HG03565 (cell line): ENCODE measurements around the gene IL25.
"Not testable (repeated sequence)": the region's sequence is repeated elsewhere in the genome, so short reads cannot be mapped to it uniquely, and the experiment has no call there.

Experiments
- ATAC-seq: cut with Tn5 transposase; IDR thresholded peaks from one replicate; pipeline ENCODE4 v1.9.1; 2021; ENCODE audit warnings: mild to moderate bottlenecking, moderate library complexity; ENCODE audit not compliant: unreplicated experiment

Gene IL25

DNA sequence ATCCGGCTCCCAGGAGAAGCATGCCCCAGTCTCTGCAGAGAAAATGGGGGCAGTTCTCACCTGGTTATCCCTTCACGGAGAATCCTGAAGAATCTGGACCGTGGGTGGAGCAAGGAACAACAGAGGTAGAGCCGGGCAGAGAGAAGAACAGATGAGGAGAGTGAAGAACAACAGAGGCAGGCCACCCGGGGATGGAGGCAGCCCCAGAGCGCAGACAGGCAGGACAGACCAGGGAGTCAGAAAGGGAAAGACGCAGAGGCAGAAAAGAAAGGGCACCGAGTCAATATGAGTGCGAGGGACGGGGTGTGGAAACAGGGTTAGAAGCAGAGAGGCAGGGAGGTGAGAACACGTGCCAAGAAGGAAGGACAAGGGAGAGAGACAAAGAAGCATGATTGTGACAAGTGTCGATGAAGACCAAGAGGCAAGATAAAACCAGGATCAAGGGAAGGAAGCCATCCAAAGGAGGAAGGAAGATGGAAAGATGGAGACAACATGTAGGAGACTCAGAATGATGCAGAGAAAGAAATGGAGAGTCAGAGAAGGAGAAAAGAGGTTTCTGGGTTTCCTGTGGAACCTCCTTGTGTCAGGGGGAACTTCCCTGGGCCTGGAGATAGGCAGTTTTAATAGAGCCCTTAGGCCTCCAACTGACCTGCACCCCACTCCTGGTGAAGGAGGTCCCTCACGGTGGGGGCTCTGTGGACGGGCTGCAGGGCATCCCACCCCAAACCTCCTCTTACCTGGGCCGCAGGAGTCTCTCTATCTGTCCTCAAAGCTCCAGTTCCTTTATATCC, 35.1 kb downstream of the IL25 start, which contains the start of gene MYH6:
MYH6 (minus strand) TSS at position 758 of the 791 bp plus-strand sequence. CDS start 1,050 bp downstream, outside the sequence.
- no peak for ATAC-seq

- no peak for ATAC-seq
These were observed 35.7 kb downstream of the IL25 start for GRCh38 chr14:23408307-23408630.

DNA sequence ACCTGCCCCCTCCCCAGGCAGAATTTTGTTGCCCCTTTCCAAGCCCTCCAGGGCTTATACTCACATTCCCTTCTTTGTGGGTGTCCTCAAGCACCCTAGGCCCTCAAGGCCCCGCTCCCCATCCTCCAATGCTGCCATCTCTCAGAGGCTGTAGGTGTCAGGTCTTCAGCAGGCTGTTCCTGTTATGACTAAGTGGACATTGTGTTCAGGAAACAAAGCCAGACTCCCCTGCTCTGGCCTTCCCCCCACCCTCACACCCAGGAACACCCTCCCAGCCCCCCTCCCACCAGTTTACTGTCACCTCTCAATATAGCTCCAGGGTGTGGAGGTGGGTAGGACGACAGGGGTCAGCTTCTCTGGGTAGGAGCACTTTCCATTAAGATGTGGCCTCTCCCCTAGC, 36.9 kb downstream of the IL25 start:
- no peak for ATAC-seq

DNA sequence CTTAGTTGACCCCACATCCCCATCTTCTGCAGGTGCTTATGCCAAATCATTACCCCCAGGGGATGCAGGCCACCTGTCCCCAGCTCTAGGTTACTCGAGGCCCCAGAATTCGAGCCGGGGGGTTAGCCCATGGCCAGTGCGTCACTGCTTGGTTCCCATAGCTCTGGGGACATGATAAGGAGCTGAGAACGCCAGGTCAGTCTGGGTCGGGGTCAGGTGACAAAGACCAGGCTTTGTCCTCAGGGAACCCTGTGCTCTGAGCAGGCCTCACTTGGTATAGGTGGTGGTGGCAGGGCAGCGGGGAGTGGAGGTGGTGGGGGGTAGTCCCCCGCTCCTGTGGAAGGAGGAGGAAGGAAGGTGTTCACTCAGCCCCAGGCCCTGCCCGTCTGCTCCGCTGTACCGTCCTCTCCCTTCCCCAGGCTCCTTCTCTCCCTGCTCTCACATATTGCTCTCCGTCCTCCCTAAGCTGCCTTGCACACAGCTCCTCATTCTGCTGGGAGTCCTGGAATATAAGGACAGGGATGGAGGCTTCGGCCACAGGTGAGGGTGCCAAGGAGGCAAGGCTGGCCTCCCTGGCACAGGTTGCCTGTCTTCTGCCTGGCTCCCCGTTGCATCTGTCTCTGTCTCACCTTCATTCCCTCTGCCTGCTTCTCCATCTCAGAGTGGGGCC, 37.5 kb downstream of the IL25 start:
- no peak for ATAC-seq

GRCh38 chr14:23411563-23412525, 39.2 kb downstream of the IL25 start:
- ATAC-seq, result no peak

DNA sequence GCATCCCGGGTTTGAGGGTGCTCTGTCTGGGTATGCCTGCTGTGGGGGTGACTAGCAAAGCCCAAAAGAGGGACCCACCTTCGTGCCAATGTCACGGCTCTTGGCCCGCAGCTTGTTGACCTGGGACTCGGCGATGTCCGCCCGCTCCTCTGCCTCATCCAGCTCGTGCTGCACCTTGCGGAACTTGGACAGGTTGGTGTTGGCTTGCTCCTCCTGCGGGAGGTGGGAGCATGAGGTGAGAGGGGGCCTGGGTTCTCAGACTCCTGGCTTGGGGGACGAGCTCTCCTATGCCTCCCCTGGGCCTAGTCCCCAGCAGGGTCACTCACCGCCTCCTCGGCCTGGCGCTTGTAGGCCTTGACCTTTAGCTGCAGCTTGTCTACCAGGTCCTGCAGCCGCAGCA, 41.1 kb downstream of the IL25 start:
- ATAC-seq, result no peak

- ATAC-seq, result no peak
These were observed 41.6 kb downstream of the IL25 start for GRCh38 chr14:23414254-23414653.

DNA sequence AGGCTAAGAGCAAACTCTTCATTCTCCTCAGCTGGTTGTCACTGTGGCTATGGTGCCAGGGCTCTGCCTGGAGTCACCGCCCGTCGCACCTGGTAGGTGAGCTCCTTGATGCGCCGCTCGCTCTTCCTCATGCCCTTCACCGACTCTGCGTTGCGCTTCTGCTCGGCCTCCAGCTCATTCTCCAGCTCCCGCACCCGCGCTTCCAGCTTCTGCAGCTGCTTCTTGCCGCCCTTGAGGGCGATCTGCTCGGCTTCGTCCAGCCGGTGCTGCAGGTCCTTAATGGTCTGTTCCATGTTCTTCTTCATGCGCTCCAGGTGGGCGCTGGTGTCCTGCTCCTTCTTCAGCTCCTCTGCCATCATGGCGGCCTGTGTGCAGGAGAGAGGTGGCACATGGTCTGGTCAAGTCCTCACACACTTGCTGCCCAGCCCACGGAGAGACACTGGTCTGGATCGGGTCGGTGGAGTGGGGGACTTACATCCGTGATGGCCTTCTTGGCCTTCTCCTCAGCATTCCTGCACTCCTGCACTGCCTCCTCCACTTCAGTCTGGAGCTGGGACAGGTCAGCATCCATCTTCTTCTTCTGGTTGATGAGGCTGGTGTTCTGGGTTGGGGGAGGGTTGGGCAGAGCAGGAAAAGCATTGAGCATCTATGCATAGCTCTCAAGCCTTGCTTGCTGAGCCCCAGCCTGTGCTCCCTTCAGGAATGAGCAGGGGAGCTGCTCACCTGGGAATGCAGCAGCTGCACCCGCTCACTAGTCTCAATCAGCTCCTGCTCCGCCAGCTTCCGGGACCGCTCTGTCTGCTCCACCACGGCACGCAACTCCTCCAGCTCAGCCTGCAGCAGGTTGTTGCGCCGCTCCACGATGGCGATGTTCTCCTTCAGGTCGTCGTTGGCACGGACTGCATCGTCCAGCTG, 42.6 kb downstream of the IL25 start:
- no peak for ATAC-seq

DNA sequence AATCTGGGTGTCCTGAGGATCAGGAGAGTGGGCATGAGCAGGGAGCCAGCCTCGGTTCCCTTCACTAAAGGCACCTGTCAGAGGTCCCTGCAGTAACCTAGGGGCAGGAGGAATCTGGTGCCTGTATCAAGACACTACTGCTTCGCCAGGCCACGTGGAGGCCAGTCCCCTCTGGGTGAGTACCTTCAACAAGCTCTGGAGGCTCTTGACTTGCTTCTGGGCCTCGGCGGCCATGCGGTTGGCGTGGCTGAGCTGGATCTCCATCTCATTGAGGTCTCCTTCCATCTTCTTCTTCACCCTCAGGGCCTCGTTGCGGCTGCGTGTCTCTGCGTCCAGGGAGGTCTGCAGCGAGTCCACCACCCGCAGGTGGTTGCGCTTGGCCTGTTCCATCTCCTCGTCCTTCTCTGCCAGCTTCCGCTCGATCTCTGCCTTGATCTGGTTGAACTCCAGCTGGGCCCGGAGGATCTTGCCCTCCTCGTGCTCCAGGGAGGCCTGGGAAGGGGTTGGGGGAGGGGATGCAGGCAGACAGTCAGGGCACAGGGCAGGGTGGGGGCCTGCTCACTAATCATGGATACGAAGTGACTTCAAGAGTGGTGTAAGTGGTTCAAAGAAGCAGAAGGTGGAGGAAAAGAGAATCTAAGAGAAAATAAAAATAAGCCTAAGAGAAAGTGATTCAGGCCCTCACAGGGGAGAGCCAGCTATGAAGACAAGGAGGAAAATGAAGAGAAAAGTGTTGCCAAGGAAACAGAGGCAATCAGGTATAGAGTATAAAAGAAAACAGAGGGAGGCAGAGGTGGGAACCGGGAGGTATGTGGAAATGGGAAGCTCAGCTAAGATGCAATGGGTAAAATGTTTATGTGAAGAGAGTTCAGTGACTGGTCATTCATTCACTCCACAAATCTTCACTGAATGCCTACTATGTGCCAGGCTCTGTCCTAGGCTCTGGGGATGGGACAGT, 43.5 kb downstream of the IL25 start:
- no peak for ATAC-seq

- ATAC-seq, result no peak
These were observed 44.2 kb downstream of the IL25 start for GRCh38 chr14:23416801-23417200.

- ATAC-seq, result not testable (repeated sequence)
These were observed 44.7 kb downstream of the IL25 start for GRCh38 chr14:23417269-23417668.

- no peak for ATAC-seq
These were observed 45.4 kb downstream of the IL25 start for GRCh38 chr14:23418021-23418420.

DNA sequence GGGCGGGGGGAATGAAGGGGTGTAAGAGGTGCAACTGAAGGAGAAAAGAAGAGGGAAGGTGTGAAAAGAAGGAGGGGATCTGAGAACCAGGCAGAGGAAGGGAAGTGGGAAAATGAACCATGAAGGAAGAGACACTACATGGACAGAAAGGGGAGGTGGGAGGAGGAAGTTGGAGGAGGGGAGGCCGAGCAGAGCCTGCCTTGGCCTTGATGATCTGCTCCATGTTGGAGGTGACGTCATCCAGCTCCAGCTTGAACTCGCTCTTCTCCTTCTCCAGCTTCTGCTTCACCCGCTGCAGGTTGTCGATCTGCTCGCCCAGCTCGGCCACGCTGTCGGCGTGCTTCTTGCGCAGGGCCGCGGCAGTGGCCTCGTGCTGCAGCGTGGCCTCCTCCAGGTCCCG, 47.0 kb downstream of the IL25 start:
- ATAC-seq, result not testable (repeated sequence)

GRCh38 chr14:23421594-23421993, 49.0 kb downstream of the IL25 start:
- no peak for ATAC-seq

DNA sequence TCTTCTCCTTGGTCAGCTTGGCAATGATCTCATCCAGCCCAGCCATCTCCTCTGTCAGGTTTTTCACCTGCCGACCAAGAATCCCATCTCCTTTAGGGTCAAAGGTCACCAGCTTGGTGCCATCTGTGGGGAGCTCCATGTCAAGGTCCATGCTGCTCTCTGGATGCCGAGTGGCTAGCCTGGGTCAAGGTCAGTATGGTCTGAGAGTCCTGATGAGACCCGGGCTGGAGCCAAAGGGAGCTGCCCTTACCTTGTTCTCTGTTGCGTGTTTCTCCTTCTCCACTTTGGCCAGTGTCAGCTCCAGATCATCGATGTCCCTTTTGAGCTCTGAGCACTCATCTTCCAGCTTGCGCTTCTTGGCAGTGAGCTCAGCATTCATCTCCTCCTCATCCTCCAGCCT, 51.0 kb downstream of the IL25 start:
- no peak for ATAC-seq

GRCh38 chr14:23425169-23425568, 52.6 kb downstream of the IL25 start:
- ATAC-seq, result no peak

DNA sequence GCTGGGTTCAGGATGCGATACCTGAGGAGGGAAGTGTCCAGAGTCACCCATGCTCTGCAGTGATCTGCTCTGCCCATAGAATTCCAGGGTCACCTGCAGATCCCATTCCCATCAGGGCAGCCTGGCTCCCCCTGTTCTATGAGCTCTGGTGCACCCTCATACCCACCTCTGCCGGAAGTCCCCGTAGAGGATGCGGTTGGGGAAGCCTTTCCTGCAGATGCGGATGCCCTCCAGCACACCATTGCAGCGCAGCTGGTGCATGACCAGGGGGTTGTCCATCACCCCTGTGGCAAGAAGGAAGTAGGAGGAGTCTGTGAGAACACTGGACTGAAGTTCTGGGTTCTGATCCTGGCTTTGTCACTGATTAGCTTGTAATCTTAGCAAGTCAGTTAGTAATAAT, 53.2 kb downstream of the IL25 start:
- ATAC-seq, result not testable (repeated sequence)
